Ishikawa (cell line): ENCODE results near the gene CACNA2D3.

Experiments used
- CEBPB ChIP-seq: IDR thresholded peaks from 2 replicates; pipeline ENCODE4 v1.6.1; 2012
- CREB1 ChIP-seq: IDR thresholded peaks from 2 replicates; pipeline ENCODE4 v1.6.1; 2012; ENCODE audit warnings: low read depth
- EGR1 ChIP-seq: IDR thresholded peaks from 2 replicates; pipeline ENCODE4 v1.6.1; 2012
- EP300 ChIP-seq: IDR thresholded peaks from 2 replicates; pipeline ENCODE4 v1.6.1; 2012; ENCODE audit warnings: borderline replicate concordance
- RAD21 ChIP-seq: IDR thresholded peaks from 2 replicates; pipeline ENCODE4 v1.6.1; 2012; ENCODE audit warnings: low read depth
- REST ChIP-seq: IDR thresholded peaks from 2 replicates; pipeline ENCODE4 v1.6.1; 2012; ENCODE audit warnings: low read depth, mild to moderate bottlenecking
- TAF1 ChIP-seq: IDR thresholded peaks from 2 replicates; pipeline ENCODE4 v1.6.1; 2012; ENCODE audit warnings: low read depth, mild to moderate bottlenecking
- YY1 ChIP-seq: IDR thresholded peaks from 2 replicates; pipeline ENCODE4 v1.6.1; 2012; ENCODE audit warnings: low read depth

- TF ChIP-seq REST (no peak), EP300 (no peak), CEBPB (no peak), TAF1 (no peak), EGR1 (no peak), YY1 (no peak), CREB1 (no peak), RAD21 (no peak)
Measured at GRCh38 chr3:55017876-55018275, 895.5 kb downstream of the CACNA2D3 start.
